Spleen (tissue), 11 donors: ENCODE measurements around the gene TBC1D24. TPM values are rescaled to one million over a fixed set of nuclear protein-coding genes. Genes with fewer than 3 reads are reported as not detected.
A peak's percentile ranks its signal among the peaks of the same experiment; 100 is the strongest.

ENCODE experiments used
- DNase-seq: peaks from one replicate; pipeline ENCODE4 v3.0.0-alpha.2; 2020
- H3K27ac ChIP-seq, 8 donors: fragments of 200-600 bp; sonication (generic) in 7 of 8; 1 replicate in 4 of 8; 2 replicates in 4 of 8; pipeline versions ENCODE4 v1.5.0 to v1.8.0; 2016 to 2021; ENCODE audit warnings: inconsistent platforms in 4 of 8, mild to moderate bottlenecking in 4 of 8, moderate library complexity in 1 of 8
- H3K27me3 ChIP-seq, 7 donors: fragments of 200-600 bp; sonication (generic) in 6 of 7; replicated peaks in 1 of 7; 1 replicate in 4 of 7; 2 replicates in 3 of 7; pipeline versions ENCODE4 v1.5.0 to v1.8.0; 2016 to 2021; ENCODE audit warnings: inconsistent platforms in 3 of 7, mild to moderate bottlenecking in 1 of 7
- H3K36me3 ChIP-seq, 6 donors: fragments of 200-600 bp; sonication (generic) in 5 of 6; 1 replicate in 4 of 6; 2 replicates in 2 of 6; pipeline versions ENCODE4 v1.5.0 to v1.8.0; 2016 to 2021; ENCODE audit warnings: inconsistent platforms in 2 of 6
- H3K4me1 ChIP-seq, 6 donors: fragments of 200-600 bp; sonication (generic) in 5 of 6; 1 replicate in 3 of 6; 2 replicates in 3 of 6; pipeline versions ENCODE4 v1.5.0 to v1.8.0; 2016 to 2021; ENCODE audit warnings: inconsistent platforms in 3 of 6
- H3K4me3 ChIP-seq, 8 donors: fragments of 200-600 bp; sonication (generic) in 7 of 8; 1 replicate in 4 of 8; 2 replicates in 4 of 8; pipeline versions ENCODE4 v1.5.0 to v1.8.0; 2016 to 2021; ENCODE audit warnings: inconsistent platforms in 4 of 8, mild to moderate bottlenecking in 4 of 8, moderate library complexity in 2 of 8
- H3K9me3 ChIP-seq, 8 donors: fragments of 200-600 bp; sonication (generic) in 7 of 8; 1 replicate in 4 of 8; 2 replicates in 4 of 8; pipeline versions ENCODE4 v1.5.0 to v1.8.0; 2016 to 2021; ENCODE audit warnings: inconsistent platforms in 4 of 8
- POLR2A ChIP-seq, 3 donors: fragments of 450-650 bp; IDR thresholded peaks; one replicate each; pipeline ENCODE4 v1.5.1; 2017; ENCODE audit warnings: antibody characterized with exemption in 3 of 3, mild to moderate bottlenecking in 1 of 3
- POLR2AphosphoS5 ChIP-seq, 3 donors: sonication (generic); formaldehyde crosslinking; IDR thresholded peaks; one replicate each; pipeline ENCODE4 v1.5.1; 2017; ENCODE audit warnings: antibody characterized with exemption in 3 of 3
- WGBS, 5 donors: extraction: QIAGEN DNeasy Blood & Tissue Kit in 3 of 5; methylation state at CpG; one replicate each; pipeline versions ENCODE4 v1.1.5 to v1.1.7; 2013 to 2018; 5-methylcytosine and 5-hydroxymethylcytosine counted together
- intact Hi-C: fragments of 100-400 bp; cut with DNase I; formaldehyde crosslinking; loops from one replicate; pipeline ENCODE4 v1.15.0; 2023; ENCODE audit warnings: low total_unique reads
- polyA plus RNA-seq, 3 donors: library from polyadenylated mRNA; stranded (reverse); fragments of 200-250 nt; gene quantifications; one replicate each; pipeline ENCODE4 v1.2.1, GENCODE V29; 2013
- total RNA-seq, 7 donors: library from RNA; depleted of rRNA in 3 of 7; stranded (reverse); fragments of >200 nt in 3 of 7; fragmentation: NEBNext Ultra II Directional in 4 of 7; extraction: Animal tissue kit (Norgen Biotek cat#: 25700) in 4 of 7; gene quantifications; one replicate each; pipeline versions ENCODE4 v1.1.0 to v1.2.1, GENCODE V29; 2016 to 2021
- TF ChIP-seq, protein P1 (sequence below), 11 experiments: fragments of 200-600 bp in 7 of 11; fragments of 450-650 bp in 4 of 11; sonication (generic) in 4 of 11; IDR thresholded peaks in 8 of 11; conservative IDR thresholded peaks in 3 of 11; 1 replicate in 7 of 11; 2 replicates in 4 of 11; pipeline versions ENCODE4 v1.4.0 to v1.8.0; 2016 to 2021; ENCODE audit warnings: antibody characterized with exemption in 11 of 11, inconsistent platforms in 4 of 11, mild to moderate bottlenecking in 1 of 11
- donor health status: healthy with polysubstance abuse.
- donor health status: DM: no; HTN: no; CAD: no; lungs with moderate emphysema.
- donor health status: DM: no; HTN: no; CAD: no.
- donor health status: Bipolar disorder and iron deficiency.
- donor health status: healthy.
- donor health status: DM: no; HTN: no; CAD: no.
- donor health status: DM: yes; HTN: yes; CAD: no.

The TBC1D24 gene
- total and polyA plus RNA-seq, 10 donors: 2.2 to 15.3 (median 11.3) TPM

DNA sequence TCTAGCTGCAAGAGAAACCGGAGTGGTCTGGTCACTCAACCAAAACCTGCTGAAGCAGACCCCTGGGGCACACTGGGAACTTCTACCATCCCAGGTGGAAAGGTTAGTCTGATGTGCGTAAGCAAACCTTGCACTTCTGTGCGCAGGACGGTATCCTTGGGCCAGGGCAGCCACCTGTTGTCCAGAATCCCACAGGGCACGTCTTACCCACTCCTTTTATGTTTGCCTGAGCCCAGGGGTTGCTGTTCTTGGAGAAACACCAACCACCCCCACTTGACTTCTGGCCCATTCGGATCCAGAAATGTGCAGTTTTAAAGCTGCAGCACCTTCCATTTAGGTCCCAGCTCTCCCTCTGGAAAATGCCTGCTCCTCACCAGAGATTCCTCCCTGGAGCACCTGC is 18.7 kb downstream of the TBC1D24 start:
- no peaks in the 10 kb centered on the region for H3K27me3 ChIP-seq
- H3K36me3 ChIP-seq: peaks cover 0 to 41% (median 15%) of the 10 kb centered on the region in 6 donors
- TF ChIP-seq POLR2A (IDR thresholded peaks at IDR 0.05) (no peak), POLR2AphosphoS5 (IDR thresholded peaks at IDR 0.05) (no peak)
- TF ChIP-seq, protein P1, sequence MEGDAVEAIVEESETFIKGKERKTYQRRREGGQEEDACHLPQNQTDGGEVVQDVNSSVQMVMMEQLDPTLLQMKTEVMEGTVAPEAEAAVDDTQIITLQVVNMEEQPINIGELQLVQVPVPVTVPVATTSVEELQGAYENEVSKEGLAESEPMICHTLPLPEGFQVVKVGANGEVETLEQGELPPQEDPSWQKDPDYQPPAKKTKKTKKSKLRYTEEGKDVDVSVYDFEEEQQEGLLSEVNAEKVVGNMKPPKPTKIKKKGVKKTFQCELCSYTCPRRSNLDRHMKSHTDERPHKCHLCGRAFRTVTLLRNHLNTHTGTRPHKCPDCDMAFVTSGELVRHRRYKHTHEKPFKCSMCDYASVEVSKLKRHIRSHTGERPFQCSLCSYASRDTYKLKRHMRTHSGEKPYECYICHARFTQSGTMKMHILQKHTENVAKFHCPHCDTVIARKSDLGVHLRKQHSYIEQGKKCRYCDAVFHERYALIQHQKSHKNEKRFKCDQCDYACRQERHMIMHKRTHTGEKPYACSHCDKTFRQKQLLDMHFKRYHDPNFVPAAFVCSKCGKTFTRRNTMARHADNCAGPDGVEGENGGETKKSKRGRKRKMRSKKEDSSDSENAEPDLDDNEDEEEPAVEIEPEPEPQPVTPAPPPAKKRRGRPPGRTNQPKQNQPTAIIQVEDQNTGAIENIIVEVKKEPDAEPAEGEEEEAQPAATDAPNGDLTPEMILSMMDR (IDR thresholded peaks at IDR 0.05 in 8 of 11, conservative IDR thresholded peaks at IDR 0.05 in 3 of 11): no peak
- no peak for DNase-seq
- peak overlapping the region in 1 of 8 donors; percentile 43 for H3K27ac ChIP-seq
- H3K4me1 ChIP-seq: peaks cover 0 to 16% (median 5%) of the 10 kb centered on the region in 6 donors
- no peaks in the 10 kb centered on the region for H3K9me3 ChIP-seq
- intact Hi-C loops: loop anchor here (10.0 kb wide), 1 partner anchor 59 kb away; no protein-coding TSS in a partner anchor
- 92 to 97% (median 96%) methylated on average over 5 to 6 of the region's 6 CpGs for WGBS, 5 donors
- no peak overlapping the region for H3K4me3 ChIP-seq

DNA sequence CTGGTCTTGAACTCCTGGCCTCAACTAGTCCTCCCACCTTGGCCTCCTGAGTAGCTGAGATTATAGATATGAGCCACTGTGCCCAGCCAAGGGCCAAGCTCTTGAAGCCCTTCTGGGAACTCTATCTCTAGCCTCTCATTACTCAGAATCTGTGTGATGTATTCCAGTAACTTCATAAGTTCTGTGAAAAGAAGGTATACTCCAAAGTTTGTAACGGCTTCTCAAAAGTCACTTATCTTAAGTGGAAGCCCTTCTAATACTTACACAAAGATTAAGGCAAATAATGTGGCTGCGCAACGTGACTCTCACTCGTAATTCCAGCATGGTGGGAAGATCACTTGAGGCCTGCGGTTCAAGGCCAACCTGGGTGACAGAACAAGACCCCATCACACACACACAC is 19.7 kb downstream of the TBC1D24 start:
- Histone ChIP-seq H3K4me1 (peaks cover 0 to 16% (median 5%) of the 10 kb centered on the region in 6 donors), H3K36me3 (peaks cover 0 to 51% (median 17%) of the 10 kb centered on the region in 6 donors), H3K27ac (peak overlapping the region in 3 of 8 donors; percentile 27 to 43 (median 32)), H3K27me3 (no peaks in the 10 kb centered on the region), H3K9me3 (no peaks in the 10 kb centered on the region), H3K4me3 (no peak overlapping the region)
- 88 to 95% (median 94%) methylated on average over 5 of the region's 5 CpGs for WGBS, 5 donors
- TF ChIP-seq POLR2A (IDR thresholded peaks at IDR 0.05) (no peak), POLR2AphosphoS5 (IDR thresholded peaks at IDR 0.05) (no peak)
- TF ChIP-seq, protein P1 (IDR thresholded peaks at IDR 0.05 in 8 of 11, conservative IDR thresholded peaks at IDR 0.05 in 3 of 11): no peak
- intact Hi-C loops: loop anchor here (10.0 kb wide), 1 partner anchor 60 kb away; no protein-coding TSS in a partner anchor
- no peak for DNase-seq

DNA sequence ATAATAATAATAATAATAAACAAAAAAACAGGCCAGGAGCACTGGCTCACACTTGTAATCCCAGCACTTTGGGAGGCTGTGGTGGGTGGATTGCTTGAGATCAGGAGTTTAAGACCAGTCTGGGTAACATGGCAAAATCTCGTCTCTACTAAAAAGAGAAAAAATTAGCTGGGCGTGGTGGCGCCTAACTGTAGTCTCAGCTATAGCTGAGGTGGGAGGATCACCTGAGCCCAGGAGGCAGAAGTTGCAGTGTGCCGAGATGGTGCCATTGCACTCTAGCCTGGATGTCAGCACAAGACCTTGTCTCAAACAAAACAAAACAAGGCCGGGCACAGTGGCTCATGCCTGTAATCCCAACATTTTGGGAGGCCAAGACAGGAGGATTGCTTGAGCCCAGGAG is 20.1 kb downstream of the TBC1D24 start:
- H3K4me3 ChIP-seq: no peak overlapping the region
- H3K27ac ChIP-seq: no peak overlapping the region
- 93 to 95% (median 95%) methylated on average over 5 of the region's 5 CpGs for WGBS, 5 donors
- no peak for DNase-seq
- TF ChIP-seq POLR2AphosphoS5 (IDR thresholded peaks at IDR 0.05): no peak
- TF ChIP-seq POLR2A (IDR thresholded peaks at IDR 0.05): no peak
- TF ChIP-seq, protein P1 (IDR thresholded peaks at IDR 0.05 in 8 of 11, conservative IDR thresholded peaks at IDR 0.05 in 3 of 11): no peak
- H3K9me3 ChIP-seq: no peaks in the 10 kb centered on the region
- peaks cover 0 to 51% (median 17%) of the 10 kb centered on the region in 6 donors for H3K36me3 ChIP-seq
- intact Hi-C loops: loop anchor here (10.0 kb wide), 1 partner anchor 60 kb away; no protein-coding TSS in a partner anchor
- peaks cover 0 to 16% (median 5%) of the 10 kb centered on the region in 6 donors for H3K4me1 ChIP-seq
- no peaks in the 10 kb centered on the region for H3K27me3 ChIP-seq

DNA sequence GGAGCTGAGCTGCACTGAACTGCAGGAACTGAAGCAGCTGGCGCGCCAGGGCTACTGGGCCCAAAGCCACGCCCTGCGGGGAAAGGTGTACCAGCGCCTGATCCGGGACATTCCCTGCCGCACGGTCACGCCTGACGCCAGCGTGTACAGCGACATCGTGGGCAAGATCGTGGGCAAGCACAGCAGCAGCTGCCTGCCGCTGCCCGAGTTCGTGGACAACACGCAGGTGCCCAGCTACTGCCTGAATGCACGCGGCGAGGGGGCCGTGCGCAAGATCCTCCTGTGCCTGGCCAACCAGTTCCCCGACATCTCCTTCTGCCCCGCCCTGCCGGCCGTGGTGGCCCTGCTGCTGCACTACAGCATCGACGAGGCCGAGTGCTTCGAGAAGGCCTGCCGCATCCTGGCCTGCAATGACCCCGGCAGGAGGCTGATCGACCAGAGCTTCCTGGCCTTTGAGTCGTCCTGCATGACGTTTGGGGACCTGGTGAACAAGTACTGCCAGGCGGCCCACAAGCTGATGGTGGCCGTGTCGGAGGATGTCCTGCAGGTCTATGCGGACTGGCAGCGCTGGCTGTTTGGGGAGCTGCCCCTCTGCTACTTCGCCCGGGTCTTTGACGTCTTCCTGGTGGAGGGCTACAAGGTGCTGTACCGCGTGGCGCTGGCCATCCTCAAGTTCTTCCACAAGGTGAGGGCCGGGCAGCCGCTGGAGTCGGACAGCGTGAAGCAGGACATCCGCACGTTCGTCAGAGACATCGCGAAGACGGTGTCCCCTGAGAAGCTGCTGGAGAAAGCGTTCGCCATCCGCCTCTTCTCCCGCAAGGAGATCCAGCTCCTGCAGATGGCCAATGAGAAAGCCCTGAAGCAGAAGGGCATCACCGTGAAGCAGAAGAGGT is 21.5 kb downstream of the TBC1D24 start:
- TF ChIP-seq, protein P1 (IDR thresholded peaks at IDR 0.05 in 8 of 11, conservative IDR thresholded peaks at IDR 0.05 in 3 of 11): no peak
- TF ChIP-seq POLR2AphosphoS5 (IDR thresholded peaks at IDR 0.05) (no peak), POLR2A (IDR thresholded peaks at IDR 0.05) (no peak)
- peaks cover 5 to 26% (median 10%) of the 10 kb centered on the region in 6 donors for H3K4me1 ChIP-seq
- no peak overlapping the region for H3K27ac ChIP-seq
- no peak overlapping the region for H3K4me3 ChIP-seq
- peak; percentile 69 for DNase-seq
- WGBS, 5 donors: 92 to 96% (median 95%) methylated on average over 35 to 62 of the region's 62 CpGs
- H3K27me3 ChIP-seq: no peaks in the 10 kb centered on the region
- no peaks in the 10 kb centered on the region for H3K9me3 ChIP-seq
- intact Hi-C loops: loop anchor here (10.0 kb wide), 1 partner anchor 62 kb away; no protein-coding TSS in a partner anchor
- peaks cover 0 to 47% (median 17%) of the 10 kb centered on the region in 6 donors for H3K36me3 ChIP-seq
